GM19328 (cell line): ENCODE results near the gene SFMBT1.

Source experiments
- ATAC-seq: cut with Tn5 transposase; IDR thresholded peaks from one replicate; pipeline ENCODE4 v1.9.1; 2021; ENCODE audit warnings: mild to moderate bottlenecking, moderate library complexity; ENCODE audit not compliant: unreplicated experiment

Gene SFMBT1

GRCh38 chr3:52890735-52891134 lies 155.1 kb downstream of the SFMBT1 start:
- no peak for ATAC-seq

DNA sequence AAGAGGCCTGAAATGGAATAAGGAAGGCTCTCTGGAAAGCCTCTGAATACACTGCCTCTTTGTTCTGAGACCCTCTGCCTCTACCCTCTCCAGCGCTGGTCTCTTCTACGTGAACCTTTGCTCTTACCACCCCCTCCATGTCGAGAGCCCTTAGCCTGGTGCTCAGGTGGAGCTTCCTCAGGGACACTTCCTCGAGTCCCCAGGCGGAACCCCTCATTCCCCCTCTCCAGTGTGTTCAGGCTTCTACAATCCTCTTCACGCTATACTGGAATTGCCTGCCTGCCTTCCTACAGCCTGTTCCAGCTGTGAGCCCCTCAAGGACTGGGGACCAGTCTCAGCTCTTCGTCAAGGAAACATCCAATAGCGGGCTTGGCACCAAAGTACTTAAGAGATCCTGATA lies 156.0 kb downstream of the SFMBT1 start:
- no peak for ATAC-seq

GRCh38 chr3:52887166-52887565 lies 158.7 kb downstream of the SFMBT1 start:
- ATAC-seq, result no peak

- ATAC-seq, result no peak
These were observed 159.7 kb downstream of the SFMBT1 start for GRCh38 chr3:52886049-52886730.

- ATAC-seq, result no peak
These were observed 163.5 kb downstream of the SFMBT1 start for GRCh38 chr3:52882377-52882776.

DNA sequence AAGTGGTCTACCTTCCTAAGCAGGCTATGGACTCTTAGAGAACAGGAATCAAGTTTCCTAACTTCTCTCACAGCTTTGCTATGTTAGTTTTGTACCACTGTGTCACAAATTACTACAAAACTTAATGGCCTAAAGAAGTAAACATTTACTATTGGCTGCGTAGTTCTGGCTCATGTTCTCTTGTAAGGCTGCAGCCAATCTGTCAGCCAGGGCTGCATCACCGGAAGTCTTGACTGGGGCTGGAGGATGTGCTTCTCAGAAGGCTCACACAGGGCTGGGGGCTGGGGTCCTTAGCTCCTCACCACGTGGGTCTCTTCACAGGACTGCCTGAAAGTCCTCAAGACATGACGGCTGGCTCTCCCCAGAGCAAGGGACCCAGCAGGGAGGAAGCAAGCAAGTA lies 164.0 kb downstream of the SFMBT1 start:
- no peak for ATAC-seq

DNA sequence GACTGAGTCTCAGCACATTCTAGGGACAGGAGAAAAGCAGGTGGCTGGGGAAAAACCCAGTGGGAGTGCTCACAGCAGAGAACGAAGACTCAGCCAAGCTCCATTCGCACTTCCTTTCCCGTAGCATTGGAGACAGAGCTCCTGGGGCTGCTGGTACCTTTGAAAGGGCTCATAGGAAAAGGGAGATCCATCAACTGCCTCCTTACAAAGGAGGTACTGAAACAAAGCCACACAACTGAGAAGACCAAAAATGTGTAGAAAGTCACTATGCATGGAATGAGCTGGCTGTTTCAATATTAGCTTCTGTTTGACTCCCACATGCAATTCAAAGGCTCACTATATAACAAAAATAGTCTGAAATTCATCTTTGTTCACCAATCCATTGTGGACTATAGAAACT lies 165.4 kb downstream of the SFMBT1 start:
- no peak for ATAC-seq

DNA sequence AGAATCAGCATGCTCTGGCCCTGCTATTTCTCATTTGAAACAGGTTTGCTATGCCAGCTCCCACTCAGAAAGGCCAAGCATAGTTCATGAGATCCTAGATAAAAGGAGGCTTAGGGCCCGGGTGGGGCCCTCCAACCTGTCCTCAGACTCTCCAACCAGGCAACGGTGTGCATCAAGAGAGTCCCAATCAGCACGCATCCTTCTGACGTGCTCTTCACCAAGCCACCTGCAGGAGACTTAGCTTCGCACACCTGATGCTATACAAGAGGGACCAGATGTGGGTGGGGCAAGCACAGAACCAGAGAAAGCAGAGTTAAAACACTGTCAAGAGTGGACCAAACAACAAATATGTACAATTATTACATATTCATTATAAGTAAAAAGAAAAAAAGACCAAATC lies 165.8 kb downstream of the SFMBT1 start:
- ATAC-seq, result no peak

- ATAC-seq, result no peak
These were observed 166.3 kb downstream of the SFMBT1 start for GRCh38 chr3:52879581-52879980.

GRCh38 chr3:52879090-52879489 lies 166.8 kb downstream of the SFMBT1 start:
- no peak for ATAC-seq

GRCh38 chr3:52877085-52877484 lies 168.8 kb downstream of the SFMBT1 start:
- ATAC-seq, result no peak

GRCh38 chr3:52874864-52875587 lies 170.8 kb downstream of the SFMBT1 start:
- ATAC-seq, result no peak

DNA sequence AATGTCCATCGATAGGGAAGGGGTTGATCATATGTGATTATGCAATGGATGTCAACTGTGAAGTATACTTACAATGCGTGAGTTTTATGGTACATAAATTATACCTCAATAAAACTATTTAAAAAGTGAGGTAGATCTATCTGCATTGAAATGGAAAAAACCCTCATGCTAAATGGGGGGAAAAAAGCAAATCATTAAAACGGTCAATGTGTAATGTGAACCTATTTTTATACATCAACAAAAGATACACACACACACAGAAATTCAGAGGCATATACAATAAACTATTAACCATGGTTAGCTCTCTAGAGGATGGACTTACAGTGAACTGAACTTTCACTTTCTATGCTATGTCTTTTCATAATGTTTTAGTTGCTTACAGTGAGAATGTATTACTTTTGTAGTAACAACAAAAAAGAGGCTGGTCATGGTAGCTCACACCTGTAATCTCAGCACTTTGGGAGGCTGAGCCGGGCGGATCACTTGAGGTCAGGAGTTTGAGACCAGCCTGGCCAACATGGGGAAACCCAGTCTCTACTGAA lies 171.6 kb downstream of the SFMBT1 start:
- ATAC-seq, result no peak

- no peak for ATAC-seq
These were observed 172.3 kb downstream of the SFMBT1 start for GRCh38 chr3:52873433-52874159.

DNA sequence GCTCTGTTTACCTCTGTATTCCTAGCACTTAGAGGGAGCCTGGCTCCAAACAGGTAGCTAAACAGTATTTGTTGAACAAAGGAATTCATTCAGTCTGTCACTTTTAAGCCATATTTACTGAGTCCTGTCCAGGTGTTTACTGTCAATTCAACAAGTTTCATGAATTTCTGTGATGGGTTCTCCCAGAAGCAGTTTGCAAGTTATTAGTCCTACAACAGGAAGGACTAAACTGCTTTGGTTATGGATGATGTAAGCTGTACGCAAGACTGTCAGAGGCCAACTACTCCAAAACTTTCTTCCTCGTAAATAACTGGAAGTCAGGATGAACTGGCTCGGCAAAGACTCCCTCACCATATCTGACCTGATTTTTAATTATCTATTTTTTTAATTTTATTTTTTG lies 173.6 kb downstream of the SFMBT1 start:
- no peak for ATAC-seq

GRCh38 chr3:52871761-52872160 lies 174.1 kb downstream of the SFMBT1 start:
- no peak for ATAC-seq

- ATAC-seq, result no peak
These were observed 175.4 kb downstream of the SFMBT1 start for GRCh38 chr3:52870471-52870870.

DNA sequence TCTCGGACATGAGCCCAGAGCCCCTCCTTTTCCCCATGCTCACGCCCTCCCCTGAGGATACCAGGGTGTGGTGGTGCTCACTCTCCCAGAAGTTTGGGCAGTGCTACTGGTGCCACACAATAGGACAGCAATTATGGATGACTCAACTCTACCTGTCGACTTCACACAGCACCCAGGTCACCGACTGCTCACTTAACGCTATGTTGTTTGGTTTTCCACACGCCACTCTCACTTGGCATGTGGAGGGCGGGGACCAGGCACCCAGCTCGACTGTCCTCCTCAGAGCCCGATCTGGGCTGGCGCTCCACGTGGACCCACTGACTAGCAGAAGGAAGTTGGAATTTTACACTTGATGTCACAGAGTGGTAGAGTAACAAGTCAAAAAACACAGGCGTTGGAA lies 179.4 kb downstream of the SFMBT1 start:
- ATAC-seq, result no peak

GRCh38 chr3:52865994-52866393 lies 179.9 kb downstream of the SFMBT1 start:
- ATAC-seq, result no peak

- ATAC-seq, result no peak
These were observed 185.5 kb downstream of the SFMBT1 start for GRCh38 chr3:52860424-52860768.

DNA sequence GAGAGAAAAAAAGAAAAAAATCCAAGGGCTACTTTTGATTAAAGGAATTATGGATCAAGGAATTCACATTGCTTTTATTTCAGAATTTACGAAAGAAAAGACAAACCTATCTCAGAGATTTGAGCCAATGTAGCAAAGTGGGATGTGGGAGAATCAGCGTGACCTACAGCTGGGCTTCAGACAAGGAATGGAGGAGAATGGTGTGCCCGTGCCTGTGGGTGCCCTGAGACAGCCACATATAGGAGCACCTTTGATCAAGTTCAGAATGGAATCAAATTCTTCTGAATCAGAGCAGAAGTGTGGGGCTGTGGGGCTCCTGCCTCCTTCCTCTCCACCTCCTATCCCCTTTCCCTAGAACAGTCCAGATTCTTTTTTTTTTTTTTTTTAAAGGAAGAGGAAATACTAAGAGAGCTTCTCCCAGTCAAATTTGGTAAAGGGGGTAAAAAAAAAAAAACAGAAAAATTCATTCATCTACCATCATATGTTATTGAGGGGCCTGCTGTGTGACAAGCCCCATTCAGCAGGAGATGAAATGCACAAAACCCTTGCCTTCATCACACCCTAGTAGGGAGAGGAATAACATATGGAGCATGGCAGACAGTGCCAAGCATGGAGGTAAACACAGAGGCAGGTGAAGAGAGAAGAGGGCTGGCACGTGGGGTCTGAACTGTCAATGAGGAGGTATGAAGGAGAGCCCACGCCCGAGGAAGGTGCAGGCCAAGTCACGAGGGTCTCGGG lies 186.0 kb downstream of the SFMBT1 start:
- no peak for ATAC-seq
